Sigmoid colon (tissue), 7 donors: ENCODE results near the gene CARMIL3. TPM values are rescaled to one million over a fixed set of nuclear protein-coding genes. Genes with fewer than 3 reads are reported as not detected.
"Not testable (repeated sequence)": the region's sequence is repeated elsewhere in the genome, so short reads cannot be mapped to it uniquely, and the experiment has no call there.

Experiments used
- DNase-seq: peaks from one replicate; pipeline ENCODE4 v3.0.0-alpha.2; 2019
- H3K27ac ChIP-seq, 4 donors: fragments of 200-600 bp; sonication (generic); one replicate each; pipeline ENCODE4 v1.5.1; 2016 to 2019; ENCODE audit warnings: mild to moderate bottlenecking in 1 of 4
- H3K27me3 ChIP-seq, 3 donors: fragments of 200-600 bp; sonication (generic); one replicate each; pipeline ENCODE4 v1.5.1; 2019; ENCODE audit warnings: mild to moderate bottlenecking in 1 of 3
- H3K36me3 ChIP-seq, 4 donors: fragments of 200-600 bp; sonication (generic); one replicate each; pipeline ENCODE4 v1.5.1; 2016 to 2019
- H3K4me1 ChIP-seq, 4 donors: fragments of 200-600 bp; sonication (generic); one replicate each; pipeline ENCODE4 v1.5.1; 2017 to 2019
- H3K4me3 ChIP-seq, 4 donors: fragments of 200-600 bp; sonication (generic); one replicate each; pipeline ENCODE4 v1.5.1; 2017 to 2019; ENCODE audit warnings: mild to moderate bottlenecking in 2 of 4, moderate library complexity in 1 of 4
- H3K9me3 ChIP-seq, 4 donors: fragments of 200-600 bp in 3 of 4; sonication (generic) in 3 of 4; one replicate each; pipeline versions ENCODE4 v1.5.1 to v1.6.1; 2013 to 2019
- CTCF ChIP-seq, 4 experiments: fragments of 450-650 bp in 3 of 4; fragments of 200-600 bp in 1 of 4; IDR thresholded peaks; one replicate each; pipeline ENCODE4 v1.5.1; 2016 to 2019; ENCODE audit warnings: antibody characterized with exemption in 4 of 4, mild to moderate bottlenecking in 3 of 4, moderate library complexity in 2 of 4
- EP300 ChIP-seq, 4 donors: sonication (generic); formaldehyde crosslinking; IDR thresholded peaks; one replicate each; pipeline ENCODE4 v1.6.1; 2017; ENCODE audit warnings: antibody characterized with exemption in 4 of 4
- POLR2A ChIP-seq, 2 donors: fragments of 450-650 bp; IDR thresholded peaks; one replicate each; pipeline ENCODE4 v1.6.1; 2016; ENCODE audit warnings: antibody characterized with exemption in 2 of 2, mild to moderate bottlenecking in 2 of 2, moderate library complexity in 2 of 2
- POLR2AphosphoS5 ChIP-seq, 4 donors: sonication (generic); formaldehyde crosslinking; IDR thresholded peaks; one replicate each; pipeline ENCODE4 v1.6.1; 2017; ENCODE audit warnings: antibody characterized with exemption in 4 of 4
- WGBS, 2 donors: extraction: QIAGEN DNeasy Blood & Tissue Kit; methylation state at CpG; one replicate each; pipeline ENCODE4 v1.1.7; 2013; 5-methylcytosine and 5-hydroxymethylcytosine counted together
- intact Hi-C: fragments of 100-400 bp; cut with DNase I; formaldehyde crosslinking; loops from one replicate; pipeline ENCODE4 v1.15.1; 2023
- polyA plus RNA-seq, 3 donors: library from polyadenylated mRNA; stranded (reverse); fragments of 200-250 nt; gene quantifications; one replicate each; pipeline ENCODE4 v1.2.3, GENCODE V29; 2013
- total RNA-seq, 4 donors: library from RNA; depleted of rRNA; stranded (reverse); fragments of >200 nt; gene quantifications; one replicate each; pipeline ENCODE4 v1.1.0, GENCODE V29; 2016
- donor health status: healthy with polysubstance abuse.
- donor health status: Bipolar disorder and iron deficiency.
- donor health status: healthy.

CARMIL3 gene
- total RNA-seq (1 to 10 TPM in 2 of 4 donors, under 1 TPM in 2; 0.14 to 3.3 (median 0.62) TPM), polyA plus RNA-seq (1 to 10 TPM in 1 of 3 donors, under 1 TPM in 2; under 0.01 to 1.7 (median 0.23) TPM)

DNA sequence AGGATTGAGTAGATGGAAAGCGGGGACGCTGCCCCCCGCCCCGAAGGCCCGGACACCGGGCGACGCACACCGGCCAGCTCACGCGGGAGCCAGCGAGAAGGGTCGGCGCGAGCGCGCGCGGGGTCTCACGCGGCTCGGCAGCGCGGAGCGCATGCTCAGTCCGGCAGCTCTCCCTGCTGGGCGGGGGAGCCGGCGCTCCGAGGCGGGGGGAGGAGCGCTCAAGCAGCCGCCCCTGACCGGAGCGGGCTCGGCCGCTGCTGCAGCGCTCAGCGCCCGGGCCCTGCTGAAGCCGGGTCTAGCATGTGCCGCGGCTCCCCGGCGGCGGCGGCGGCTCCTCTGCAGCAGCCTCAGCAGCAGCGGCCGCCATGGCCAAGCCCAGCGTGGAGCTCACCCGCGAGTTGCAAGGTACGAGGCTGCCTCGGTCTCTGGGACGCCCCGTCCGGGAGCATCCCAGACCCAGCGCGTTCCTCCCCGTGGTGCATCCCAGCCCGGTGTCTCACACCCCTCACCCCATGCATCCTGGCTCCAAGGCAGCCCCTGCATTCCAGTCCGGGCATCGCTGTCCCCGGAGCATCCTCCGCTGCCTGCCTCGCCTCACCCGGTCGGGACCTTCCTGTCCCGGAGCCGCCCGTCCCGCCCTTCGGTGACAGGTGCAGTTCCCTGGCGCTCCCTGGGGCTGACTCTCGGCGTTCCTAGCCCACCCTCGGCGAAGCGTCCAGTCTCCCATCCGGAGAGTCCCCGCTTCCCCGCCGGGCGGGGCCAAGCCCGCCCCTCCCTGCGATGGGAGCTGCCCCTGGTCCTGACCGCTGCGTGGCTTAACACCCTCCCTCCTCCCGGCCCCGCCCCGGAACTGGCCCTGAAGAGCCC lies at the start of gene CARMIL3:
Gene CARMIL3, plus strand, starts transcription at position 221 of the 867 bp plus-strand sequence. Its CDS starts 145 bp downstream, at position 366.
- Histone ChIP-seq H3K27me3 (no peaks in the 10 kb centered on the region), H3K4me3 (peak within 1 kb of the TSS; percentile 41 to 66 (median 55)), H3K4me1 (peaks cover 0 to 16% (median 13%) of the 10 kb centered on the region in 4 donors), H3K36me3 (no peaks in the 10 kb centered on the region), H3K9me3 (no peaks in the 10 kb centered on the region), H3K27ac (peak within 1 kb of the TSS; percentile 43 to 72 (median 60))
- TF ChIP-seq POLR2AphosphoS5 (IDR thresholded peaks at IDR 0.05): peak in 1 of 4 donors; percentile 19
- TF ChIP-seq EP300 (IDR thresholded peaks at IDR 0.05): no peak
- TF ChIP-seq CTCF (IDR thresholded peaks at IDR 0.05): no peak
- TF ChIP-seq POLR2A (IDR thresholded peaks at IDR 0.05): no peak
- 0% methylated on average over 92 of the region's 92 CpGs for WGBS, 2 donors
- intact Hi-C loops: loop anchor here (2.0 kb wide), 1 partner anchor 41 kb away; no protein-coding TSS in a partner anchor
- peak; percentile 77 for DNase-seq

DNA sequence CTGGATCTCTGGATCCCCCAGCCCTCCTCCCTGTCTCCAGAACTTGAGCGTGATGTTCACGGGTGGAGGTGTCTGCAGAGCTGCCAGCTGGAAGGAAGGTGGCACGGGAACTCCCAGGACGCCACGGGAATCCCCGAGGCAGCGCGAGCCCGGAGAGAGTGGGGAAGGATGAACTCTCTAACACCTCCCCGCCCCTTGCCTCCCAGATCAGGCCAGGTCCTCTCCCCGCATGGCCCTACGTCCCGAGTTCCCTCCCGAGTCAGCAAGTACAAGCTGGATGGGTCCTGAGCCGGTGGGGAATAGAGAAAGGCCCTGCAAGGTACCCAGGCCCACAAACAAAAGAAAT lies 45.4 kb upstream of the CARMIL3 start:
- DNase-seq, H3K9me3 ChIP-seq, H3K36me3 ChIP-seq, H3K27me3 ChIP-seq, H3K4me1 ChIP-seq, intact Hi-C loops: not testable (repeated sequence)
- H3K27ac ChIP-seq: peak overlapping the region in 3 of 4 donors; percentile 57 to 74 (median 68)
- WGBS, 2 donors: 0% methylated on average over 1 to 6 of the region's 15 CpGs
- peak overlapping the region in 3 of 4 donors; percentile 45 to 49 (median 47) for H3K4me3 ChIP-seq

GRCh38 chr14:24006817-24007652 lies 44.8 kb upstream of the CARMIL3 start:
- intact Hi-C loops, H3K4me1 ChIP-seq, H3K36me3 ChIP-seq, H3K27me3 ChIP-seq, H3K9me3 ChIP-seq, DNase-seq: not testable (repeated sequence)
- Histone ChIP-seq H3K27ac (peak overlapping the region in 3 of 4 donors; percentile 57 to 74 (median 68)), H3K4me3 (peak overlapping the region in 3 of 4 donors; percentile 45 to 49 (median 47))
- 1 to 5% methylated on average over 55 to 62 of the region's 62 CpGs for WGBS, 2 donors

GRCh38 chr14:24011051-24011450 lies 40.8 kb upstream of the CARMIL3 start:
- no peaks in the 10 kb centered on the region for H3K36me3 ChIP-seq
- no peak overlapping the region for H3K27ac ChIP-seq
- H3K4me1 ChIP-seq: peaks cover 0 to 4% (median 2%) of the 10 kb centered on the region in 4 donors
- H3K27me3 ChIP-seq: no peaks in the 10 kb centered on the region
- no peaks in the 10 kb centered on the region for H3K9me3 ChIP-seq
- TF ChIP-seq POLR2A (IDR thresholded peaks at IDR 0.05): no peak
- no peak for TF ChIP-seq POLR2AphosphoS5 (IDR thresholded peaks at IDR 0.05)
- TF ChIP-seq CTCF (IDR thresholded peaks at IDR 0.05): no peak
- TF ChIP-seq EP300 (IDR thresholded peaks at IDR 0.05): no peak
- 69 to 78% methylated on average over 2 of the region's 2 CpGs for WGBS, 2 donors
- intact Hi-C loops: loop anchor here (5.0 to 10.0 kb wide), 2 partner anchors 96 to 376 kb away; partner anchors contain the start of gene DHRS2
- DNase-seq: no peak
- H3K4me3 ChIP-seq: no peak overlapping the region

- H3K27me3 ChIP-seq, H3K4me1 ChIP-seq, H3K36me3 ChIP-seq, H3K27ac ChIP-seq, DNase-seq, H3K9me3 ChIP-seq, H3K4me3 ChIP-seq: not testable (repeated sequence)
- intact Hi-C loops: loop anchor here (5.0 to 10.0 kb wide), 2 partner anchors 95 to 378 kb away; partner anchors contain the start of gene DHRS2
- 47 to 66% methylated on average over 4 of the region's 4 CpGs for WGBS, 2 donors
Measured at GRCh38 chr14:24012726-24013273, 39.0 kb upstream of the CARMIL3 start.
